ENCODE results near the gene ATG10. TPM values are rescaled to one million over a fixed set of nuclear protein-coding genes. Genes with fewer than 3 reads are reported as not detected.
"Not testable (repeated sequence)": the region's sequence is repeated elsewhere in the genome, so short reads cannot be mapped to it uniquely, and the experiment has no call there.

ATG10 gene
- total RNA-seq, 1 donor from 2014 or later = 5.3 TPM

DNA sequence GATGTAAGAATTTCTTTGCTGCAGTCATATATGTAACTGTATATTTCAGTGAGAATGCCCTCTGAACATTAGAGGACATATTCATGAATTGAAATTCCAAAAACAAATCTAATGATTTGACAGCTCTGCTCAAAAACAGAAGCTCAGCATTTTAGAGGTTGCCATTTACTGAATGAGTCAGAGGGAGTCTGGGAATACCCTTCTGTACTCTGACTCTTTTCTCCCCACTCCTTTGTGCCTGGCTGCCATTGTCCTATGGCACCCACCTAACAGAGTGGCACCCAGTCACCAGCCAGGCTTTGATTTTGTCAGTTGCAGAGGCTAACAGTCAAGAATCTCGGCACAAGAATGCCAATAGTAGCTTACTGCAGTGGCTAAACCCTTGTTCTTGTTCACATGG lies 133.6 kb downstream of the ATG10 start:
- POLR2A ChIA-PET = interaction anchor here (0.5 kb wide), 1 partner anchor 18 kb away, joined by 3 read pairs; no protein-coding TSS in a partner anchor
- no peaks in the 10 kb centered on the region for H3K36me3 Mint-ChIP-seq (ENCODE audit: low read depth)
- H3K27me3 Mint-ChIP-seq = no peaks in the 10 kb centered on the region
- intact Hi-C loops (cut with micrococcal nuclease) = no loop called here
- ATAC-seq (ENCODE audit: low read depth) (no peak), DNase-seq (no peak)
- CTCF ChIA-PET = interaction anchor here (2.0 kb wide), 1 partner anchor 120 kb away, joined by 7 read pairs; no protein-coding TSS in a partner anchor
- H3K4me1 Mint-ChIP-seq = peaks cover 2% of the 10 kb centered on the region
- no peak overlapping the region for H3K27ac Mint-ChIP-seq
- TF ChIP-seq, protein P1, sequence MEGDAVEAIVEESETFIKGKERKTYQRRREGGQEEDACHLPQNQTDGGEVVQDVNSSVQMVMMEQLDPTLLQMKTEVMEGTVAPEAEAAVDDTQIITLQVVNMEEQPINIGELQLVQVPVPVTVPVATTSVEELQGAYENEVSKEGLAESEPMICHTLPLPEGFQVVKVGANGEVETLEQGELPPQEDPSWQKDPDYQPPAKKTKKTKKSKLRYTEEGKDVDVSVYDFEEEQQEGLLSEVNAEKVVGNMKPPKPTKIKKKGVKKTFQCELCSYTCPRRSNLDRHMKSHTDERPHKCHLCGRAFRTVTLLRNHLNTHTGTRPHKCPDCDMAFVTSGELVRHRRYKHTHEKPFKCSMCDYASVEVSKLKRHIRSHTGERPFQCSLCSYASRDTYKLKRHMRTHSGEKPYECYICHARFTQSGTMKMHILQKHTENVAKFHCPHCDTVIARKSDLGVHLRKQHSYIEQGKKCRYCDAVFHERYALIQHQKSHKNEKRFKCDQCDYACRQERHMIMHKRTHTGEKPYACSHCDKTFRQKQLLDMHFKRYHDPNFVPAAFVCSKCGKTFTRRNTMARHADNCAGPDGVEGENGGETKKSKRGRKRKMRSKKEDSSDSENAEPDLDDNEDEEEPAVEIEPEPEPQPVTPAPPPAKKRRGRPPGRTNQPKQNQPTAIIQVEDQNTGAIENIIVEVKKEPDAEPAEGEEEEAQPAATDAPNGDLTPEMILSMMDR (IDR thresholded peaks at IDR 0.05) = no peak
- no peak overlapping the region for H3K4me3 Mint-ChIP-seq
- no peaks in the 10 kb centered on the region for H3K9me3 Mint-ChIP-seq

DNA sequence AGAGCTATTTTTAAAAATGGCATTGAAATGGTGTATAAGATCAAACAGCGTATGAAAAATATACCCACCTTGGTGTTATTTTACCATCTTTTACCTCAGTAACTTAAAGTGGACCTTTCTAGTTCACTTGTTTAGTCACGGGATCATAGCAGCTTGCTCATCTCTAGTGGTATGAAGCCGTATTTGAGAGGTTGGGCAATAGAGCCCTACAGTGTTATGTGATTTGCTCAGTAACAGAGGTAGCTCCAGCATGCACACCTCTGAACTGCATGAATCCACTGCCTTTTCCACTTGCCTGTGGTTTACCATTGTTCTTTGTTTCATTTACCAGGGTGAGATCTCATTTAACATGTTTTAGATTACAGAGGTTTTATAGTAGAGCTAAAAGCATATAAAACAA lies 134.4 kb downstream of the ATG10 start:
- Mint-ChIP-seq H3K4me3 (no peak overlapping the region), H3K27me3 (no peaks in the 10 kb centered on the region), H3K4me1 (peaks cover 2% of the 10 kb centered on the region), H3K9me3 (no peaks in the 10 kb centered on the region), H3K36me3 (ENCODE audit: low read depth) (no peaks in the 10 kb centered on the region), H3K27ac (no peak overlapping the region)
- TF ChIP-seq, protein P1 (IDR thresholded peaks at IDR 0.05) = no peak
- intact Hi-C loops (cut with micrococcal nuclease) = no loop called here
- ChIA-PET CTCF (interaction anchor here (2.0 kb wide), 1 partner anchor 120 kb away, joined by 7 read pairs; no protein-coding TSS in a partner anchor), POLR2A (interaction anchor here (0.7 kb wide), 1 partner anchor 307 kb away, joined by 3 read pairs; no protein-coding TSS in a partner anchor)
- DNase-seq = no peak
- no peak for ATAC-seq (ENCODE audit: low read depth)

DNA sequence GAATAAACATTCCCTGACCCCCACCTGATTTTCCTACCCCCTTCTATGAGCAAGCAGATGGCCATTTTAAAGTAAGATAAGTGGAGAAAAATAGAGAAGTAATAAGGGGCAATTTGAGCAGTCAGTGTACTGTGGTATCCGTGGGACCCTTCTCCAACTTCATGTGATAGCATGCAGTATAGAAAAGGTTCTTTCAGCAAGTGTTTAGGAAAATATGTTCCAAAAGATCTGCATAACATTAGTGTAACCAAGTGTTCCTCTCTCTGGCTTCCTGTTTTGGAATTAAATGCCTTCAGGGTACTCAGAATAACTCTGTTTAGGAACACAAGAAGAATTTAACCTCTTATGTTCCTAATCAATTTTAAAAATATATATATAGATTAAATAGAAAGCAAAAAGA lies 134.9 kb downstream of the ATG10 start:
- intact Hi-C loops (cut with micrococcal nuclease) = loop anchor here (1.0 kb wide), 1 partner anchor 119 kb away; no protein-coding TSS in a partner anchor
- Mint-ChIP-seq H3K9me3 (no peaks in the 10 kb centered on the region), H3K4me1 (peaks cover 2% of the 10 kb centered on the region), H3K4me3 (no peak overlapping the region), H3K27me3 (no peaks in the 10 kb centered on the region), H3K27ac (no peak overlapping the region), H3K36me3 (ENCODE audit: low read depth) (no peaks in the 10 kb centered on the region)
- TF ChIP-seq, protein P1 (IDR thresholded peaks at IDR 0.05) = no peak
- ATAC-seq (ENCODE audit: low read depth) (no peak), DNase-seq (no peak)
- ChIA-PET POLR2A (interaction anchor here (0.7 kb wide), 1 partner anchor 308 kb away, joined by 3 read pairs; no protein-coding TSS in a partner anchor), CTCF (interaction anchor here (2.0 kb wide), 1 partner anchor 119 kb away, joined by 7 read pairs; no protein-coding TSS in a partner anchor)

DNA sequence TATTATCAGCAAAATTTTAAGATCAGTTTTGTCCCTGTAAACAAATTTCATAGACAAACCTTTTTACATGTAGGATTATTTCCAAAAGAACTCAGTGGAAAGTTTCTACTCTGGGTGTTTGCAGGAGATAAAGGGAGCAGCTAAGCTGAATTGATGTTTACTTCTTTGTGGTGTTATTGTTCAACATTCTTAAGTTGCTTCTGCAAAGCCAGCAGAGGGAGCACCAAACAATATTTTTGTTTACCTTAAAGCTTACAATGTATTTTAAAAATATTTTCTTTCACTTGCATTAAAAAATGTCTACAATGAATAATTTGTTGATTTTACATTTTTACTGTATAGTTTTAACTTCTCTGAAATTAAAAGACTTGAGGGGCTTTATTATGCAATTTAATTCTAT lies 135.4 kb downstream of the ATG10 start:
- Mint-ChIP-seq H3K4me3 (no peak overlapping the region), H3K36me3 (ENCODE audit: low read depth) (no peaks in the 10 kb centered on the region), H3K4me1 (peaks cover 2% of the 10 kb centered on the region), H3K27me3 (no peaks in the 10 kb centered on the region), H3K27ac (no peak overlapping the region), H3K9me3 (no peaks in the 10 kb centered on the region)
- TF ChIP-seq, protein P1 (IDR thresholded peaks at IDR 0.05) = no peak
- CTCF ChIA-PET = interaction anchor here (2.0 kb wide), 1 partner anchor 118 kb away, joined by 7 read pairs; no protein-coding TSS in a partner anchor
- no peak for DNase-seq
- POLR2A ChIA-PET = no interaction called here
- intact Hi-C loops (cut with micrococcal nuclease) = loop anchor here (1.0 kb wide), 1 partner anchor 118 kb away; no protein-coding TSS in a partner anchor
- ATAC-seq (ENCODE audit: low read depth) = no peak

DNA sequence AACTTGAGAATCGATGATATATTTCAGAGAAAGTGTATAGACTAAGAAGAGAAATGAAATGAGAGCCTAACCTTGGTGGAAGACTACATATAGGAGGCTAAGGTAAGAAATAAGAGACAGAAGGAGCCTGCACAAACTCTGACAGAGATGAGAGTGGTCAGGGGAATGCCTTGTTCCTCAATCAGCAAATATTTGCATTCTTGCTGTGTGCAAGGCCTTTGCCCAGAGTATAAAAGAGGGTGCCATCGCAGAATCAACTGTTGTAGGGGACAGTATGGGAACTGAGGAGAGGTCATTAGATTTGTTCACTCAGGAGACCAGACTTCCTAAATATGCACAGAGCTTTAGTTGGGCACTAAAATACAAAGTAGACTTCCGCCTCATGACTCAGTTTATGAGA lies 137.2 kb downstream of the ATG10 start:
- intact Hi-C loops (cut with micrococcal nuclease) = no loop called here
- CTCF ChIA-PET = no interaction called here
- TF ChIP-seq, protein P1 (IDR thresholded peaks at IDR 0.05) = no peak
- DNase-seq (no peak), ATAC-seq (ENCODE audit: low read depth) (no peak)
- POLR2A ChIA-PET = no interaction called here
- Mint-ChIP-seq H3K4me3 (no peak overlapping the region), H3K9me3 (no peaks in the 10 kb centered on the region), H3K27ac (no peak overlapping the region), H3K4me1 (peaks cover 2% of the 10 kb centered on the region), H3K27me3 (no peaks in the 10 kb centered on the region), H3K36me3 (ENCODE audit: low read depth) (no peaks in the 10 kb centered on the region)

GRCh38 chr5:82109915-82110314 lies 138.1 kb downstream of the ATG10 start:
- CTCF ChIA-PET; intact Hi-C loops (cut with micrococcal nuclease): not testable (repeated sequence)

More at GRCh38 chr5:82109915-82110314, 138.1 kb downstream of the ATG10 start:
- H3K4me3 Mint-ChIP-seq; H3K27ac Mint-ChIP-seq; DNase-seq; H3K9me3 Mint-ChIP-seq; H3K27me3 Mint-ChIP-seq; ATAC-seq (ENCODE audit: low read depth); POLR2A ChIA-PET; H3K4me1 Mint-ChIP-seq; H3K36me3 Mint-ChIP-seq (ENCODE audit: low read depth): not testable (repeated sequence)

All from activated B cell treated with CpG ODN at 0.5 μM for 24 hours (primary cell).